Smooth muscle cell (in vitro differentiated cells): ENCODE results near the gene EGR1. TPM values are rescaled to one million over a fixed set of nuclear protein-coding genes. Genes with fewer than 3 reads are reported as not detected.

Experiments used
- DNase-seq: peaks from one replicate; lab custom pipeline; 2025; ENCODE audit not compliant: unreplicated experiment; lab: John Stamatoyannopoulos, UW
- H2AFZ ChIP-seq: fragments of 200-600 bp; sonication (generic); 2 replicates; pipeline ENCODE4 v1.6.0; 2016; ENCODE audit warnings: antibody characterized with exemption, low read depth, mild to moderate bottlenecking
- H3F3A ChIP-seq: fragments of 200-600 bp; sonication (generic); 2 replicates; pipeline ENCODE4 v1.6.0; 2017; ENCODE audit warnings: antibody characterized with exemption, low read depth
- H3K27ac ChIP-seq: fragments of 200-600 bp; sonication (generic); 2 replicates; pipeline ENCODE4 v1.5.1; 2016; ENCODE audit warnings: low read depth, mild to moderate bottlenecking
- H3K27me3 ChIP-seq: fragments of 200-600 bp; sonication (generic); 2 replicates; pipeline ENCODE4 v1.6.1; 2016; ENCODE audit warnings: low read depth, mild to moderate bottlenecking
- H3K36me3 ChIP-seq: fragments of 200-600 bp; sonication (generic); 2 replicates; pipeline ENCODE4 v1.5.1; 2016; ENCODE audit warnings: low read depth
- H3K4me1 ChIP-seq: fragments of 200-600 bp; sonication (generic); 2 replicates; pipeline ENCODE4 v1.5.1; 2016; ENCODE audit warnings: low read depth
- H3K4me2 ChIP-seq: fragments of 200-600 bp; sonication (generic); 2 replicates; pipeline ENCODE4 v1.6.0; 2016; ENCODE audit warnings: mild to moderate bottlenecking
- H3K4me3 ChIP-seq: fragments of 200-600 bp; sonication (generic); 2 replicates; pipeline ENCODE4 v1.5.1; 2016; ENCODE audit warnings: mild to moderate bottlenecking
- H3K79me2 ChIP-seq: fragments of 200-600 bp; sonication (generic); 2 replicates; pipeline ENCODE4 v1.6.0; 2016; ENCODE audit warnings: low read depth, mild to moderate bottlenecking
- H3K9ac ChIP-seq: fragments of 200-600 bp; sonication (generic); 2 replicates; pipeline ENCODE4 v1.6.0; 2016; ENCODE audit warnings: low read depth
- H3K9me3 ChIP-seq: fragments of 200-600 bp; sonication (generic); replicated peaks from 2 replicates; pipeline ENCODE4 v1.5.1; 2016; ENCODE audit warnings: low read depth
- H4K20me1 ChIP-seq: fragments of 200-600 bp; sonication (generic); 2 replicates; pipeline ENCODE4 v1.6.0; 2016; ENCODE audit warnings: low read depth
- WGBS: methylation state at CpG from one replicate; pipeline ENCODE4 v1.1.7; 2016; ENCODE audit warnings: low lambda C conversion rate; 5-methylcytosine and 5-hydroxymethylcytosine counted together
- polyA plus RNA-seq: library from polyadenylated mRNA; unstranded; fragments of >200 nt; fragmentation: Nextera tagmentation; extraction: Ambion mirVana; gene quantifications from 2 replicates; pipeline ENCODE4 v1.2.1, GENCODE V29; 2016
- total RNA-seq: library from RNA; depleted of rRNA; stranded (reverse); fragments of >200 nt; gene quantifications from 2 replicates; pipeline ENCODE4 v1.2.3, GENCODE V29; 2014
- TF ChIP-seq, protein P1 (sequence below): fragments of 200-600 bp; sonication (generic); IDR thresholded peaks from 2 replicates; pipeline ENCODE4 v1.5.1; 2017; ENCODE audit warnings: borderline replicate concordance, mild to moderate bottlenecking, antibody characterized with exemption; ENCODE audit not compliant: insufficient read depth, poor library complexity, severe bottlenecking

EGR1 gene
- total and polyA plus RNA-seq, 2 experiments from 2014 or later: 250 to 1,110 TPM

DNA sequence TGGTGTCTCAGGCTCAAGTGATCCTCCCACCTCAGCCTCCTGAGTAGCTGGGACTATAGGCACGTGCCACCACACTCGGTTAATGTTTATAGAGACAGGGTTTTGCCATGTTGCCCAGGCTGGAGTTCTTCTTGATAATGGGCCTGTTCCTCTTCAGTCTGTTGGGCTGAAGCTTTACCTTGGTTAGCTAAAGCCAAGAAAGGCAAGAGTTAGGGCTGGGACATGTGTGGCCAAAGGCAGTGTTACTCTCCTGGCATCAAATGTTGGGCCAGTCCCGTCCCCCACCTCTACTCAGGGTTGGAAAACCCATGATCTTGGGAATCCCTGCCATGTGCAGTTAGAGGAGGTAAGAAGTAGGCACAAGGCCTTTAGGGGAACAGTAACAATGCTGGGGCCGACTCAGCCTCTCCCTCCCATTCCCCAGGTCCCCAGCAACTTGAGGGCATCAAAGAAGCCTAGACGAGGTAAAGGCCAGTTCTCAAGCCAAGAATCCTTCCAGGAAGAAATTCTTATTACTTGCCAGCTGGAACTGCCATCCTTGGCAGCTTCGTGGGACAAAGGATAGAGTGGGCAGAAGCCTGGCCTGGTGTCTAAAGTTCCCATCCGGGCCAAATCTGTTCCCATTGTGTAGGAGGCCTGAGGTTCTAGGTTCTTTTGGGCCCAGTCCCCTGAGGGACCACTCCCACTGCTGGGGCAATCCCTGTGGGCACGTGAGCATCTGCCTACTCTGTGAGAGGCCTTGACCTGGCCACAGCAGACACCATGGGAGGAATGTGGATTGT lies 4.5 kb downstream of the EGR1 start:
- Histone ChIP-seq H3K27me3 (no peaks in the 10 kb centered on the region), H3K9ac (no peak overlapping the region), H3K9me3 (no peaks in the 10 kb centered on the region), H3K4me3 (no peak overlapping the region), H3K4me2 (no peak overlapping the region), H4K20me1 (peaks cover 45% of the 10 kb centered on the region), H3K4me1 (no peaks in the 10 kb centered on the region), H2AFZ (no peak overlapping the region), H3F3A (peaks cover 30% of the 10 kb centered on the region), H3K79me2 (peaks cover 9% of the 10 kb centered on the region), H3K27ac (peak overlapping the region; percentile 39), H3K36me3 (peaks cover 4% of the 10 kb centered on the region)
- TF ChIP-seq, protein P1, sequence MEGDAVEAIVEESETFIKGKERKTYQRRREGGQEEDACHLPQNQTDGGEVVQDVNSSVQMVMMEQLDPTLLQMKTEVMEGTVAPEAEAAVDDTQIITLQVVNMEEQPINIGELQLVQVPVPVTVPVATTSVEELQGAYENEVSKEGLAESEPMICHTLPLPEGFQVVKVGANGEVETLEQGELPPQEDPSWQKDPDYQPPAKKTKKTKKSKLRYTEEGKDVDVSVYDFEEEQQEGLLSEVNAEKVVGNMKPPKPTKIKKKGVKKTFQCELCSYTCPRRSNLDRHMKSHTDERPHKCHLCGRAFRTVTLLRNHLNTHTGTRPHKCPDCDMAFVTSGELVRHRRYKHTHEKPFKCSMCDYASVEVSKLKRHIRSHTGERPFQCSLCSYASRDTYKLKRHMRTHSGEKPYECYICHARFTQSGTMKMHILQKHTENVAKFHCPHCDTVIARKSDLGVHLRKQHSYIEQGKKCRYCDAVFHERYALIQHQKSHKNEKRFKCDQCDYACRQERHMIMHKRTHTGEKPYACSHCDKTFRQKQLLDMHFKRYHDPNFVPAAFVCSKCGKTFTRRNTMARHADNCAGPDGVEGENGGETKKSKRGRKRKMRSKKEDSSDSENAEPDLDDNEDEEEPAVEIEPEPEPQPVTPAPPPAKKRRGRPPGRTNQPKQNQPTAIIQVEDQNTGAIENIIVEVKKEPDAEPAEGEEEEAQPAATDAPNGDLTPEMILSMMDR: no peak
- WGBS: 86% methylated on average over 8 of the region's 8 CpGs
- peak; percentile 60 for DNase-seq

DNA sequence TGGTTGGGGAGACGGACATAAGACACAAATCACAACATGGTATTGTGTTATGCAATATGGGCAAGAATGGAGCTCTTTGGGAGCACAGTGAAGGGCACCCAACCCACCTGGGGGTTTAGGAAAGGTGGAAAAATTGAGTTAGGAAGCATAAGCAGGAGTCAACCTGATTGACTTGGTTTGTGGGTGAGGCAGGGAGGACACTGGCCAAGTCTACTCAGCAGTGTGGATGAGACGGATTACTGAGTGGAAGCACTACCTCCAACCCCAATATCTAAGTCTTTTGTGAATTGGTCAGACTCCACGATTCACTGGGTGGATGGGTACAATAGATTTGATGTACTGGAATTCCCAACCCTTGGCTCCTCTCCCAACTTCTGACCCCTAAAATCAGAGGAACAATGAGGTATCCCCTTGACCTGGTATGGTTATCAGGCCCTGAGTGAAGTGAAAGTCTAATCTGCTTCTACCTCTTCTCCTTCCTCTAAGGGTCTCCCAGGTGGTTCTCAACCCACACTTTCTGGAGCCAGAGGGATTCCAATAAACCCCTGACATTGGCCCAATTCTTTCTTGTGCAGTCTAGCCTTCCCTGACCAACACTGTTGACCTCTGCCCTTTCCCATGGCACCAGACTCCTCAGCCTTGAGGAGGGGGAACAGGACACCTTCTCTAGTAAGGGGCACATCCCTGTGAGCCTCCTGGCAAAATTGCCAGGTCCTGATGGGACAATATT lies 5.2 kb downstream of the EGR1 start:
- TF ChIP-seq, protein P1: no peak
- Histone ChIP-seq H3K9ac (no peak overlapping the region), H3K4me3 (no peak overlapping the region), H3K27me3 (no peaks in the 10 kb centered on the region), H2AFZ (no peak overlapping the region), H3F3A (peaks cover 30% of the 10 kb centered on the region), H3K4me2 (no peak overlapping the region), H3K4me1 (no peaks in the 10 kb centered on the region), H3K27ac (no peak overlapping the region), H3K9me3 (no peaks in the 10 kb centered on the region), H3K79me2 (peaks cover 9% of the 10 kb centered on the region), H4K20me1 (peaks cover 44% of the 10 kb centered on the region), H3K36me3 (peaks cover 4% of the 10 kb centered on the region)
- no peak for DNase-seq
- WGBS: 79% methylated on average over 3 of the region's 3 CpGs

DNA sequence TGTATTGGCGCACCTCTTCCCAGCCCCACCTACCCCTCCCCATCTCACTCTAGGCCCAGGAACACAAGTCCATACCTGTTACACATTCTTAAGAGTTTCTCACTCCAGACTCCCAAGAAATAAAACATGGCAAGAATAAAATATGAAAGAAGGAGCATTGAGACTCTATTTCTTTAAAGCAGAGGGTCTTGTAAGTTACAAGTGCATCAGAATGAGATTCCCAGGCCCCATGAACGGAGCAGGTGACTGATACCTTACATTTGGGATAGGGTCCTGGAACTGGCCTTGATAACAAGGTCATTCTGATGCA lies 5.7 kb downstream of the EGR1 start:
- Histone ChIP-seq H3K27ac (no peak overlapping the region), H4K20me1 (peaks cover 39% of the 10 kb centered on the region), H3K9ac (no peak overlapping the region), H3K79me2 (peaks cover 5% of the 10 kb centered on the region), H3K4me3 (no peak overlapping the region), H3K36me3 (peaks cover 4% of the 10 kb centered on the region), H3K4me2 (no peak overlapping the region), H2AFZ (no peak overlapping the region), H3K4me1 (no peaks in the 10 kb centered on the region), H3K9me3 (no peaks in the 10 kb centered on the region), H3F3A (peaks cover 30% of the 10 kb centered on the region), H3K27me3 (no peaks in the 10 kb centered on the region)
- TF ChIP-seq, protein P1: no peak
- DNase-seq: no peak
- WGBS: 92% methylated on average over 2 of the region's 2 CpGs
